Natural killer cell (primary cell): ENCODE results near the gene GMPPA. TPM values are rescaled to one million over a fixed set of nuclear protein-coding genes. Genes with fewer than 3 reads are reported as not detected.

ENCODE experiments used
- ATAC-seq, 3 donors: fragments of 150-1000 bp in 2 of 3; fragments of 200-7000 bp in 1 of 3; cut with Tn5 transposase; 1 replicate in 1 of 3; 2 replicates in 2 of 3; pipeline ENCODE4 v1.10.0; 2021; ENCODE audit warnings: mild to moderate bottlenecking in 2 of 3, moderate library complexity in 2 of 3
- DNase-seq, 2 donors: peaks; one replicate each; pipeline versions ENCODE4 v3.0.0 to v3.0.0-alpha.2; 2013 to 2021; ENCODE audit warnings: mixed read lengths in 1 of 2
- H3K27ac ChIP-seq: one replicate; pipeline ENCODE4 v1.5.1; 2013; ENCODE audit warnings: mild to moderate bottlenecking, low read length
- H3K27me3 ChIP-seq: one replicate; pipeline ENCODE4 v1.6.1; 2013; ENCODE audit warnings: low read length; ENCODE audit not compliant: control insufficient read depth, insufficient read depth
- H3K36me3 ChIP-seq: one replicate; pipeline ENCODE4 v1.6.1; 2013; ENCODE audit warnings: low read length; ENCODE audit not compliant: control insufficient read depth, insufficient read depth
- H3K4me1 ChIP-seq: one replicate; pipeline ENCODE4 v1.6.1; 2013; ENCODE audit warnings: low read length; ENCODE audit not compliant: control insufficient read depth, insufficient read depth
- H3K4me3 ChIP-seq: one replicate; pipeline ENCODE4 v1.5.1; 2013; ENCODE audit warnings: low read length
- H3K9me3 ChIP-seq: one replicate; pipeline ENCODE4 v1.6.1; 2013; ENCODE audit warnings: low read length; ENCODE audit not compliant: control insufficient read depth, insufficient read depth
- H3K27ac Mint-ChIP-seq, 2 donors: one replicate each; pipeline ENCODE4 v1.8.0; 2022; ENCODE audit warnings: mild to moderate bottlenecking in 2 of 2, mixed read lengths in 2 of 2, moderate library complexity in 1 of 2
- H3K27me3 Mint-ChIP-seq, 2 donors: one replicate each; pipeline ENCODE4 v1.8.0; 2022; ENCODE audit warnings: low read depth in 2 of 2, mixed read lengths in 2 of 2
- H3K36me3 Mint-ChIP-seq: one replicate; pipeline ENCODE4 v1.8.0; 2022; ENCODE audit warnings: mixed read lengths
- H3K4me1 Mint-ChIP-seq, 2 donors: one replicate each; pipeline ENCODE4 v1.8.0; 2022; ENCODE audit warnings: mixed read lengths in 2 of 2
- H3K4me3 Mint-ChIP-seq: one replicate; pipeline ENCODE4 v1.8.0; 2022; ENCODE audit warnings: mild to moderate bottlenecking, moderate library complexity, mixed read lengths
- H3K9me3 Mint-ChIP-seq, 2 donors: one replicate each; pipeline ENCODE4 v1.8.0; 2022; ENCODE audit warnings: mixed read lengths in 2 of 2
- WGBS: methylation state at CpG from one replicate; pipeline ENCODE4 v1.1.7; 2013; ENCODE audit warnings: missing lambda C conversion rate; ENCODE audit not compliant: insufficient coverage; 5-methylcytosine and 5-hydroxymethylcytosine counted together
- intact Hi-C: fragments of 100-400 bp; cut with micrococcal nuclease; formaldehyde crosslinking; loops from one replicate; pipeline ENCODE4 v1.14.2; 2022
- total RNA-seq, 4 donors: library from RNA; stranded (reverse); fragments of 120-200 nt in 1 of 4; gene quantifications; one replicate each; pipeline versions ENCODE4 v1.2.3 to v1.2.4, GENCODE V29; 2013 to 2022
- TF ChIP-seq, protein P1 (sequence below): fragments of 200-600 bp; IDR thresholded peaks from one replicate; pipeline ENCODE4 v1.8.0; 2022; ENCODE audit warnings: antibody characterized with exemption

GMPPA gene
- total RNA-seq, 3 donors from 2014 or later (not counting 1 experiment from before 2014, with no cell fraction given): 27.6 to 36.3 (median 33.8) TPM

DNA sequence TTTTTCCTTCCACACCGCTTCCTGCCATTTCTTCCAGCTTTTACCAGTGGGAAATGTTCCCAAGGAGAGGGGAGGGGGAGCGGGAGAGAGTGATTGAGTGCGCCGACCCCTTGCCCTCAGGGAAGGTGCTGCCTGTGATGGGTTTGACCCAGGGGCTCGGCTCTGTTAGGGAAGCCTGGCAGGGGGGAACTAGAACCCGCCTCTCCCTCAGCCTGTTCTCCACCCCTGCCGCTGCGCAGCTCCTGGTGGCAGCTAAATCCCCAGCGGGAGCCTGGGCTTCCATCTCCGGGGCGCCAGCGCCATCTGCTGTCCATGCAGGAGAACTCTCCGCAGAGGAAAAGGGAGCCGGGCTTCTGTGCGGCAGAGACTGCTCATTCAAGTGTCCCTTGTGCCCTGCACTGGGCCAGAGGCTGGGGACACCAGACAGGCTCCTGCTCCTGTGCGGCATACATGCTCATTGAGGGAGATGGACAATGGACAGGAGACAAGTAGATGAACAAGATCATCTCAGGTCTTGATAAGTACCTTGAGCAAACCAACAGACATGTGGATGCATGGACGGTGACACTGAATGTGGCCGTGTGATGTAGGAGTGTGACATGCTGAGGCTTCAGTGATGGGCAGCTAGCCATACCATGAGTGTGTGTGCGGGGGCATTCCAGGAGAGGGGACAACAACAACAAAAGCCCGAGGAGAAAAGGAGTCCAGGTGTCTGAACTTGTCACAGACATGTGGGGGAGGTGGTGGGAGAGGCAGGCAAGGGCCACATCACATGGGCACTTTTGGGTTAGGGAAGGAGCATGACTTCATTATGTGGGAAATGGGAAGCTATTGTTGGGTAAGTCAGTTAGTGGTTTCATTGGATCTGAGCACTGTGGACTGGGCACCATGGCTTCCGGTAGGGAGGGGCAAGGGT, 31.6 kb downstream of the GMPPA start:
- no peak overlapping the region for H3K27ac Mint-ChIP-seq
- H3K27me3 Mint-ChIP-seq: peaks cover 45 to 50% of the 10 kb centered on the region in 2 donors
- H3K9me3 Mint-ChIP-seq: no peaks in the 10 kb centered on the region
- peaks cover 19% of the 10 kb centered on the region for H3K27me3 ChIP-seq
- no peaks in the 10 kb centered on the region for H3K36me3 ChIP-seq
- 15% methylated on average over 20 of the region's 21 CpGs for WGBS
- H3K4me3 ChIP-seq: no peak overlapping the region
- no peak overlapping the region for H3K27ac ChIP-seq
- H3K4me1 ChIP-seq: no peaks in the 10 kb centered on the region
- H3K36me3 Mint-ChIP-seq: no peaks in the 10 kb centered on the region
- H3K4me1 Mint-ChIP-seq: peaks cover 0 to 12% of the 10 kb centered on the region in 2 donors
- ATAC-seq: peak; percentile 81 to 98 (median 96)
- TF ChIP-seq, protein P1, sequence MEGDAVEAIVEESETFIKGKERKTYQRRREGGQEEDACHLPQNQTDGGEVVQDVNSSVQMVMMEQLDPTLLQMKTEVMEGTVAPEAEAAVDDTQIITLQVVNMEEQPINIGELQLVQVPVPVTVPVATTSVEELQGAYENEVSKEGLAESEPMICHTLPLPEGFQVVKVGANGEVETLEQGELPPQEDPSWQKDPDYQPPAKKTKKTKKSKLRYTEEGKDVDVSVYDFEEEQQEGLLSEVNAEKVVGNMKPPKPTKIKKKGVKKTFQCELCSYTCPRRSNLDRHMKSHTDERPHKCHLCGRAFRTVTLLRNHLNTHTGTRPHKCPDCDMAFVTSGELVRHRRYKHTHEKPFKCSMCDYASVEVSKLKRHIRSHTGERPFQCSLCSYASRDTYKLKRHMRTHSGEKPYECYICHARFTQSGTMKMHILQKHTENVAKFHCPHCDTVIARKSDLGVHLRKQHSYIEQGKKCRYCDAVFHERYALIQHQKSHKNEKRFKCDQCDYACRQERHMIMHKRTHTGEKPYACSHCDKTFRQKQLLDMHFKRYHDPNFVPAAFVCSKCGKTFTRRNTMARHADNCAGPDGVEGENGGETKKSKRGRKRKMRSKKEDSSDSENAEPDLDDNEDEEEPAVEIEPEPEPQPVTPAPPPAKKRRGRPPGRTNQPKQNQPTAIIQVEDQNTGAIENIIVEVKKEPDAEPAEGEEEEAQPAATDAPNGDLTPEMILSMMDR: peak; percentile 91
- peak; percentile 77 to 91 for DNase-seq
- H3K9me3 ChIP-seq: no peaks in the 10 kb centered on the region
- intact Hi-C loops: loop anchor here (1.0 to 5.0 kb wide), 4 partner anchors 33 to 127 kb away; partner anchors contain the start of gene GMPPA
- H3K4me3 Mint-ChIP-seq: no peak overlapping the region

DNA sequence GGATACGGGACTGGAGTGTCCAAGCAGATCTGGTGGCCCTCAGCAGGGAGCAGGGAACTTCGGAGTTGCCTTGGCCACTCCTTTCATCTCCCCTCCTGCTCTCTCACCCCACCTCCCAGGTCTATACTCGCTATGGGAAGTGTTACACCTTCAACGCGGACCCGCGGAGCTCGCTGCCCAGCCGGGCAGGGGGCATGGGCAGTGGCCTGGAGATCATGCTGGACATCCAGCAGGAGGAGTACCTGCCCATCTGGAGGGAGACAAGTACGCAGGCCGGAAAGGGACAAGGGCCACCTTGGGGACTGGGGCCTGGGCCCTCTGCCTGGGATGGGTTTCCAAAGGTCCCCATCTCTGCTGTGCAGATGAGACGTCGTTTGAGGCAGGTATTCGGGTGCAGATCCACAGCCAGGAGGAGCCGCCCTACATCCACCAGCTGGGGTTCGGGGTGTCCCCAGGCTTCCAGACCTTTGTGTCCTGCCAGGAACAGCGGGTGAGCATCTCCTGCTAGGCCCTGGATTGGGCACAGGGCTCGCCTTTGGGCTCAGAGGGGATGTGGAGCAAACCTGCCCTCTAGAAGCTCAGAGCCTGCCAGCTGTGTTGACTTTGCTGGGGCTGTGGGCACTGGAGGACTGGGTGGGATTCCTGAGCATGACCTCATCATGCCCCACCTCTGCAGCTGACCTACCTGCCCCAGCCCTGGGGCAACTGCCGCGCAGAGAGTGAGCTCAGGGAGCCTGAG, 33.1 kb downstream of the GMPPA start:
- H3K36me3 Mint-ChIP-seq: no peaks in the 10 kb centered on the region
- H3K27ac Mint-ChIP-seq: no peak overlapping the region
- Histone ChIP-seq H3K27me3 (peaks cover 12% of the 10 kb centered on the region), H3K4me1 (no peaks in the 10 kb centered on the region), H3K27ac (no peak overlapping the region), H3K4me3 (no peak overlapping the region), H3K9me3 (no peaks in the 10 kb centered on the region), H3K36me3 (no peaks in the 10 kb centered on the region)
- 78% methylated on average over 20 of the region's 20 CpGs for WGBS
- no peak overlapping the region for H3K4me3 Mint-ChIP-seq
- ATAC-seq (no peak), DNase-seq (no peak)
- H3K4me1 Mint-ChIP-seq: peaks cover 0 to 12% of the 10 kb centered on the region in 2 donors
- H3K27me3 Mint-ChIP-seq: peaks cover 32 to 40% of the 10 kb centered on the region in 2 donors
- H3K9me3 Mint-ChIP-seq: no peaks in the 10 kb centered on the region
- TF ChIP-seq, protein P1: no peak
- intact Hi-C loops: loop anchor here (5.0 kb wide), 2 partner anchors 35 to 55 kb away; partner anchors contain the start of gene GMPPA

DNA sequence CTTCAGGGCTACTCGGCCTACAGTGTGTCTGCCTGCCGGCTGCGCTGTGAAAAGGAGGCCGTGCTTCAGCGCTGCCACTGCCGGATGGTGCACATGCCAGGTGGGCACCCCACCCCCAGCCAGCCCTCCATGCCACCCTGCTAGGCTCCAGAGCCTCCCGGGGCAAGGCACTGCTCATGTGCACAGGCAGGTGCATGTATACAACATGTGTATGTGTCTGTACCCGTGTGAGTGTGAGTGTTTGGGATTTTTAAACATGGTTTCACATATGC, 33.6 kb downstream of the GMPPA start:
- intact Hi-C loops: loop anchor here (5.0 kb wide), 2 partner anchors 35 to 55 kb away; partner anchors contain the start of gene GMPPA
- H3K4me1 Mint-ChIP-seq: peaks cover 0 to 12% of the 10 kb centered on the region in 2 donors
- no peaks in the 10 kb centered on the region for H3K4me1 ChIP-seq
- no peaks in the 10 kb centered on the region for H3K36me3 Mint-ChIP-seq
- DNase-seq (no peak), ATAC-seq (no peak)
- H3K36me3 ChIP-seq: no peaks in the 10 kb centered on the region
- H3K27me3 ChIP-seq: peaks cover 12% of the 10 kb centered on the region
- H3K9me3 Mint-ChIP-seq: no peaks in the 10 kb centered on the region
- no peaks in the 10 kb centered on the region for H3K9me3 ChIP-seq
- no peak overlapping the region for H3K4me3 Mint-ChIP-seq
- H3K27ac ChIP-seq: no peak overlapping the region
- no peak overlapping the region for H3K27ac Mint-ChIP-seq
- H3K27me3 Mint-ChIP-seq: peaks cover 27 to 37% of the 10 kb centered on the region in 2 donors
- 90% methylated on average over 8 of the region's 8 CpGs for WGBS
- H3K4me3 ChIP-seq: no peak overlapping the region
- TF ChIP-seq, protein P1: no peak
